HCT116 (cell line): Measurements from ENCODE around the gene EHBP1. TPM values are rescaled to one million over a fixed set of nuclear protein-coding genes. Genes with fewer than 3 reads are reported as not detected.
"Not testable (repeated sequence)": the region's sequence is repeated elsewhere in the genome, so short reads cannot be mapped to it uniquely, and the experiment has no call there.

Experiments
- ATAC-seq: fragments of 200-7000 bp; cut with Tn5 transposase; 2 replicates; pipeline ENCODE4 v1.9.1; 2020; ENCODE audit warnings: mild to moderate bottlenecking, moderate library complexity
- BruUV-seq: library from RNA; stranded (reverse); fragments of 400-500 nt; replicated peaks from 2 replicates; lab custom pipeline; 2021; lab: Mats Ljungman, UMichigan
- CTCF ChIA-PET: fragments of 300-600 bp; sonication (Branson Sonifier 250); formaldehyde crosslinking; loops from one replicate; lab custom pipeline; 2021; ENCODE audit warnings: antibody characterized with exemption; lab: Charles Lee
- POLR2A ChIA-PET: fragments of 300-600, 350-600 bp; sonication (Branson Sonifier 250); formaldehyde crosslinking; loops from one replicate; lab custom pipeline; 2021; ENCODE audit warnings: antibody characterized with exemption; lab: Charles Lee
- RAD21 ChIA-PET, 2 experiments: fragments of 300-600 bp; sonication (Branson Sonifier 250); formaldehyde crosslinking; loops; one replicate each; lab custom pipeline; 2023; ENCODE audit warnings: low total read pairs in 2 of 2; ENCODE audit not compliant: uncharacterized antibody in 2 of 2, unreplicated experiment in 2 of 2, low non-redundant PET in 1 of 2; lab: Charles Lee
- DNase-seq: peaks from one replicate; pipeline ENCODE4 v3.0.0-alpha.2; 2010; ENCODE audit warnings: low read depth, low spot score
- H2AFZ ChIP-seq: fragments of 200-600 bp; shearing (Covaris generic), sonication (generic); 2 replicates; pipeline ENCODE4 v1.6.1; 2017; ENCODE audit warnings: low read depth, mixed run types, mixed read lengths, antibody characterized with exemption, low read length; ENCODE audit not compliant: poor library complexity, severe bottlenecking
- H3K27ac ChIP-seq: 2 replicates; pipeline ENCODE4 v1.5.1; 2012; ENCODE audit warnings: low read depth, low read length
- H3K27me3 ChIP-seq: fragments of 200-600 bp; sonication (generic); 2 replicates; pipeline ENCODE4 v1.6.1; 2016; ENCODE audit warnings: mixed run types, low read length, mixed read lengths; ENCODE audit not compliant: insufficient read depth
- H3K36me3 ChIP-seq, 2 experiments: fragments of 200-500 bp in 1 of 2; fragments of 200-600 bp in 1 of 2; sonication (Bioruptor generic) in 1 of 2; sonication (generic) in 1 of 2; 2 replicates each; pipeline versions ENCODE4 v1.5.1 to v1.6.1; 2014 to 2016; ENCODE audit warnings: low read length in 2 of 2, inconsistent platforms in 1 of 2, mixed read lengths in 1 of 2, mixed run types in 1 of 2; ENCODE audit not compliant: insufficient read depth in 2 of 2, control insufficient read depth in 1 of 2
- H3K4me1 ChIP-seq, 2 experiments: fragments of 200-600 bp in 1 of 2; sonication (generic) in 1 of 2; 2 replicates each; pipeline versions ENCODE4 v1.5.1 to v1.6.1; 2012 to 2017; ENCODE audit warnings: low read length in 2 of 2, inconsistent platforms in 1 of 2, mild to moderate bottlenecking in 1 of 2, mixed read lengths in 1 of 2, mixed run types in 1 of 2, moderate library complexity in 1 of 2; ENCODE audit not compliant: insufficient read depth in 2 of 2, control insufficient read depth in 1 of 2
- H3K4me2 ChIP-seq: fragments of 200-600 bp; sonication (generic); 2 replicates; pipeline ENCODE4 v1.6.1; 2017; ENCODE audit warnings: mixed run types, low read length, mixed read lengths
- H3K4me3 ChIP-seq, 2 experiments: fragments of 200-600 bp in 1 of 2; sonication (generic) in 1 of 2; replicated peaks in 1 of 2; 2 replicates each; pipeline ENCODE4 v1.5.1; 2011 to 2016; ENCODE audit warnings: low read length in 2 of 2, control low read depth in 1 of 2, low read depth in 1 of 2, mild to moderate bottlenecking in 1 of 2, mixed read lengths in 1 of 2, mixed run types in 1 of 2
- H3K79me2 ChIP-seq: fragments of 200-600 bp; sonication (generic); 2 replicates; pipeline ENCODE4 v1.6.1; 2017; ENCODE audit warnings: mild to moderate bottlenecking, mixed run types, low read length, moderate library complexity, mixed read lengths; ENCODE audit not compliant: insufficient read depth
- H3K9ac ChIP-seq: fragments of 200-600 bp; sonication (generic); 2 replicates; pipeline ENCODE4 v1.6.1; 2016; ENCODE audit warnings: low read length, mixed read lengths
- H3K9me2 ChIP-seq: fragments of 200-600 bp; sonication (generic), shearing (Covaris generic); 2 replicates; pipeline ENCODE4 v1.6.1; 2017; ENCODE audit warnings: mixed run types, mild to moderate bottlenecking, moderate library complexity; ENCODE audit not compliant: insufficient read depth
- H3K9me3 ChIP-seq, 2 experiments: fragments of 200-500 bp in 1 of 2; fragments of 200-600 bp in 1 of 2; sonication (Bioruptor generic) in 1 of 2; sonication (generic) in 1 of 2; 2 replicates each; pipeline ENCODE4 v1.6.1; 2014 to 2017; ENCODE audit warnings: low read length in 2 of 2, mixed read lengths in 2 of 2, inconsistent platforms in 1 of 2, low read depth in 1 of 2, mild to moderate bottlenecking in 1 of 2, mixed run types in 1 of 2, moderate library complexity in 1 of 2; ENCODE audit not compliant: control insufficient read depth in 1 of 2, insufficient read depth in 1 of 2
- H4K20me1 ChIP-seq: fragments of 200-600 bp; sonication (generic), shearing (Covaris generic); 2 replicates; pipeline ENCODE4 v1.6.1; 2017; ENCODE audit warnings: mixed run types, mild to moderate bottlenecking, moderate library complexity; ENCODE audit not compliant: insufficient read depth
- EZH2phosphoT487 ChIP-seq: fragments of 200-600 bp; IDR thresholded peaks from 2 replicates; pipeline ENCODE4 v1.6.1; 2018; ENCODE audit warnings: antibody characterized with exemption, borderline replicate concordance
- REST ChIP-seq: IDR thresholded peaks from 2 replicates; pipeline ENCODE4 v1.6.1; 2012; ENCODE audit warnings: low read depth
- SRF ChIP-seq: IDR thresholded peaks from 2 replicates; pipeline ENCODE4 v1.6.1; 2012; ENCODE audit warnings: low read depth
- intact Hi-C: fragments of 100-400 bp; cut with micrococcal nuclease; formaldehyde crosslinking; loops from 2 replicates; pipeline ENCODE4 v1.10.0; 2022
- total RNA-seq: library from RNA; stranded (reverse); gene quantifications from one replicate; pipeline ENCODE4 v1.2.1, GENCODE V29; 2021; ENCODE audit not compliant: unreplicated experiment

EHBP1 gene
- total RNA-seq, 1 experiment from 2014 or later: 89.9 TPM

GRCh38 chr2:63073994-63074393 is 368.5 kb downstream of the EHBP1 start (continued):
- no peak for TF ChIP-seq REST
- TF ChIP-seq EZH2phosphoT487: no peak
- TF ChIP-seq SRF: no peak
- TF ChIP-seq, all 23 proteins: peak for 0

GRCh38 chr2:63074399-63074798 is 368.9 kb downstream of the EHBP1 start:
- H3K4me2 ChIP-seq, H3K4me1 ChIP-seq, H3K27me3 ChIP-seq, H3K27ac ChIP-seq, DNase-seq, H3K79me2 ChIP-seq, RAD21 ChIA-PET, BruUV-seq, H3K4me3 ChIP-seq, H3K36me3 ChIP-seq, H2AFZ ChIP-seq, H3K9ac ChIP-seq, H4K20me1 ChIP-seq, H3K9me2 ChIP-seq, H3K9me3 ChIP-seq, CTCF ChIA-PET, POLR2A ChIA-PET, ATAC-seq: not testable (repeated sequence)
- intact Hi-C loops: loop anchor here (10.0 kb wide), 1 partner anchor 410 kb away; no protein-coding TSS in a partner anchor
